ENCODE data around the gene SERPINC1.

SERPINC1 gene

DNA sequence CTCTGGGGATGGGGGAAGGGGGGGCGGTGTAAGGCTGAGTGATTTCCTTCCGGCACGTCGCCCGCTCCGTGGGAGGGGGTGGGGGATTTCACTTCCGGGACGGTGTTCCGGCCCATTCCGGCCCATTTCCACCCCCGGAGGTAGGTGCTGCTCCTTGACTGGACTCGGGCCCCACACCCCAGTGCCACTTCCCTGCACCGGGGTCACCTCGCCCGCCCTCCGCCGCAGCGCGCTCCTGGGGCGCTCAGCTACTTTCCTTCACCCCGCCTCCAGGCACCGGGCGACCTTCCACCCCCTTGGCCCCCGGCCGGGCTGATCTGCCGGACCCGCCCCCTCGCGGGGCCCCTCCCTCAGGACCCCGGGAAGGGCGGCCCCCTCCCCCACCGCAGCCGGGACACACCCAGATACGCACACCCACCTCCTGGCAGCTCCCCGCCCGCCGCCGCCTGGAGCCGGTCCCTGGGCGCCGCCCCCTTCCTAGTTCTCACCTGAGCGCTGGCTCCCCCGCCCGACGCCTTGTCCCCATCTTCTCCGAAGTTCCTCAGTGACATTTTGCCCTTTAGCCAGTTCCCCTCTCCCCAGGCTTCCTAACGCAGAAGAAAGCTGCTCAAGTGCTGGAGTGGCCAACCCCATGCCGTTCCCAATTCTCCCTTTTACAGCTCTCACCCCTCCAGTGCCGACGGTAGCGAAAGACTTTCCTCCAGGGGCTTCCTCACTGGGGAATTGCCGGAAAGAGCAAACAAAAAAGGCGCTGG, 48.7 kb downstream of the SERPINC1 start, which contains the start of gene ZBTB37:
ZBTB37 (plus strand) TSS at position 115 of the 755 bp plus-strand sequence. CDS start 1,846 bp downstream, outside the sequence.
- TF ChIP-seq, protein P1, sequence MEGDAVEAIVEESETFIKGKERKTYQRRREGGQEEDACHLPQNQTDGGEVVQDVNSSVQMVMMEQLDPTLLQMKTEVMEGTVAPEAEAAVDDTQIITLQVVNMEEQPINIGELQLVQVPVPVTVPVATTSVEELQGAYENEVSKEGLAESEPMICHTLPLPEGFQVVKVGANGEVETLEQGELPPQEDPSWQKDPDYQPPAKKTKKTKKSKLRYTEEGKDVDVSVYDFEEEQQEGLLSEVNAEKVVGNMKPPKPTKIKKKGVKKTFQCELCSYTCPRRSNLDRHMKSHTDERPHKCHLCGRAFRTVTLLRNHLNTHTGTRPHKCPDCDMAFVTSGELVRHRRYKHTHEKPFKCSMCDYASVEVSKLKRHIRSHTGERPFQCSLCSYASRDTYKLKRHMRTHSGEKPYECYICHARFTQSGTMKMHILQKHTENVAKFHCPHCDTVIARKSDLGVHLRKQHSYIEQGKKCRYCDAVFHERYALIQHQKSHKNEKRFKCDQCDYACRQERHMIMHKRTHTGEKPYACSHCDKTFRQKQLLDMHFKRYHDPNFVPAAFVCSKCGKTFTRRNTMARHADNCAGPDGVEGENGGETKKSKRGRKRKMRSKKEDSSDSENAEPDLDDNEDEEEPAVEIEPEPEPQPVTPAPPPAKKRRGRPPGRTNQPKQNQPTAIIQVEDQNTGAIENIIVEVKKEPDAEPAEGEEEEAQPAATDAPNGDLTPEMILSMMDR (IDR thresholded peaks at IDR 0.05; ENCODE audit: low read length, missing control alignments): no peak
- peak within 1 kb of the TSS; percentile 96 for H3K4me3 ChIP-seq (replicated peaks; ENCODE audit: low read depth, low read length)
- DNase-seq (ENCODE audit: low read depth): peak; percentile 36

DNA sequence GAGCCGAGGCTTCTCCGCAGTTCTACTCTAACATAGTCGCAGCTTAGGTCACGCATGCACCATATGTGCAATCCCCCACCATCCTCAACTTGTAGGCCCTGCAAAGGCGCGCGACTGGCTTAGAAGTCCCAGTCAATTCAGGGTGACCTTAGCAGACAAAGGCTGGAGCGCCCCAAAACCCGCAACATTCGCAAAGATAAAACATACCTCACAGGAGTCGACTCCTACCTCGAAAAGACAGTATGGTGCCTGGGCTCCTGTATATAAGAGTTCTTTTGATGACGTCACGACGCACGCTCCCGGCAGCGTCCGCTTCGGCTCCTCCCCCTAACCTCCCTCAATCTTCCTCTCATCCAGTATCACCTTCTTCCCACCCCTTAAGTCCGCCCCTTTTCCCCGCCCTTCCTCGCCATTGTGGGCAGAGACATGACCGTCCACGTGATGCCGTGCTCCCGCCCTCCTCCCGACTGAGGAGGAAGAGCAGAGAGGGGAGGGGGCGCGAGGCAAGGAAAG, 49.3 kb downstream of the SERPINC1 start, which contains the start of gene GAS5:
GAS5 (minus strand) TSS at position 237 of the 513 bp plus-strand sequence.
- H3K4me3 ChIP-seq (replicated peaks; ENCODE audit: low read depth, low read length): peak within 1 kb of the TSS; percentile 96
- DNase-seq (ENCODE audit: low read depth): peak; percentile 100
- TF ChIP-seq, protein P1 (IDR thresholded peaks at IDR 0.05; ENCODE audit: low read length, missing control alignments): no peak

DNA sequence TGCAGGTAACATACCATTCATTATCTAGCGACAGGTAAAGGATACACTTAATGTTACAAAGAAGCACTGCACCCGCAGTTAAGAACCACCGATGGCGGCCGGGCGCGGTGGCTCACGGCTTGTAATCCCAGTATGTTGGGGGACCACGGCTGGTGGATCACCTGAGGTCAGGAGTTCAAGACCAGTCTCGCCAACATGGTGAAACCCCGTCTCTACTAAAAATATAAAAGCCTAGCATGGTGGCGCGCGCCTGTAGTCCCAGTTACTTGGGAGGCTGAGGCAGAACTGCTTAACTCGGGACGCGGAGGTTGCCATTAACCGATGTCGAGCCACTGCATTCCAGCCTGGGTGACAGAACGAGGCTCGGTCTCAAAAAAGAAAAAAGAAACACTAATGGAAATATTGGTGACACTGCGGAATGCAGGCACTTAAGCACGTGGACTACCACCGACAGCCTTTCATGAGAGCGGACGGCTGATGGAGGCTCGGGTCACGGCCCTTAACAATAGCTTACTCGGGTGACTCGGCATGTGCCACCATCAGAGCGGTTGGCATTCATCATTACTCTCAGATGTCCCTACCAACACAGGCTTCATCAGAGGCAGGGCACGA, 49.9 kb downstream of the SERPINC1 start:
- peak overlapping the region; percentile 96 for H3K4me3 ChIP-seq (replicated peaks; ENCODE audit: low read depth, low read length)
- TF ChIP-seq, protein P1 (IDR thresholded peaks at IDR 0.05; ENCODE audit: low read length, missing control alignments): no peak
- no peak for DNase-seq (ENCODE audit: low read depth)

DNA sequence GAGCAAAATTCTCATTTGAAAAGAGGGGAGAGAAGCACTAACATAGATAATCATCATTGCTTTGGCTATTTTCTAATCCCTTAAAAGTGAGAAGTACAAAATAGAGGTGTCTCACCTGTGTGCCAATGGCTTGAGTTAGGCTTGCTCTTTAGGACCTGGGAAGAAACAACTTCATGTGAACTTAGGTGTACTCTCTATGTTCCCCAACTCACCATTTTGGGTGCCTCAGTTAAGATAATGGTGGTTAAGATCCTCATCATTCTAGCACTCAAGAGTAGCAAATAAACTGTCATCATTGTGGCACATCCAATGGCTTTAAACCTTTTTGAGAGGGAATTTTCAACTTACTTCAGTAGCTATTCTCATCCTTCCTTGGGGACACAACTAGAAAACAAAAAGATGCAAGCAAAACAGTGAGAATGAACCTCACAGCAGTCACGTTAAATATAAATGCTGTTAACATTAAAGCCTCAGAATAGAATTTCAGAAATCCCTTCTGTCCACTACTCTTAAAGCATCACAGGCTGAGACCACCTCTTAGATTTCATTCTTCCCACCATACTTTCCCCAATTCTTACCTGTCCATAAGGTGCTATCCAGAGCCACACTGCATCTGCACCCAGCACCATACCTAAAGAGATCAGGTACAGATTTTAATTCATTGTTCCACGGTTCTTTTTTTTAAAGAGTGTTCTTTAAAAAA, 50.6 kb downstream of the SERPINC1 start:
- TF ChIP-seq, protein P1 (IDR thresholded peaks at IDR 0.05; ENCODE audit: low read length, missing control alignments): no peak

DNA sequence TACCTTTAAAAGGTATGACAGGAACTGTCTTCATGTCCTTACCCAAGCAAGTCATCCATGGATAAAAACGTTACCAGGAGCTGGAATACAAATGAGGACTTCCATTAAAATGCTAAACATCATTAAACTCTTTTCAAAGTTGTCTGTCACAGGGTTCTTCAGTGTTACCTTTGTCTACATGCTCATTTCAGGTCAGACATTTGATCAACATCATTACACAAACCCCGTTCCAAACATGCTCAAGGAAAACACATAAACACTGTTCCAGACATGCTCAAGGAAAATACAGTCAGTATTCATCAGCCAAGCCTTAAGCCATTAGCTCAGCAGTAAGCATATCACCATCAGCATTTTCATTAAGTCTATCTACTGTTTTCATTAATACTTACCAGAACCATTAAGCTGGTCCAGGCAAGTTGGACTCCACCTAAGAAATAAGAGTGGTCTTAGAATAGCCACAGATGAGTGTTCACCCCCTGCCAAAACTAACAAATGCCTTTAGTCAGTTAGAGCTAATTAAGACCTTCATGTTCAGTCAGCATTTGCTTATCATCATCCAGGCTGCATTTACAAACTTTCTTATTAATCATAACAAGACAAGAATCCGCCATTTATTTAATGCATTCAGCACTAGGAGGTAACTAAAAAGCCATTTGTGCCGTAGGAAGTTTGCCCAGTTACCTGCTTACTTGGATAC, 51.5 kb downstream of the SERPINC1 start:
- DNase-seq (ENCODE audit: low read depth): no peak
- TF ChIP-seq, protein P1 (IDR thresholded peaks at IDR 0.05; ENCODE audit: low read length, missing control alignments): no peak

More for the DNA sequence above, 50.6 kb downstream of the SERPINC1 start:
- peak overlapping the region; percentile 96 for H3K4me3 ChIP-seq (replicated peaks; ENCODE audit: low read depth, low read length)
- DNase-seq (ENCODE audit: low read depth): no peak

DNA sequence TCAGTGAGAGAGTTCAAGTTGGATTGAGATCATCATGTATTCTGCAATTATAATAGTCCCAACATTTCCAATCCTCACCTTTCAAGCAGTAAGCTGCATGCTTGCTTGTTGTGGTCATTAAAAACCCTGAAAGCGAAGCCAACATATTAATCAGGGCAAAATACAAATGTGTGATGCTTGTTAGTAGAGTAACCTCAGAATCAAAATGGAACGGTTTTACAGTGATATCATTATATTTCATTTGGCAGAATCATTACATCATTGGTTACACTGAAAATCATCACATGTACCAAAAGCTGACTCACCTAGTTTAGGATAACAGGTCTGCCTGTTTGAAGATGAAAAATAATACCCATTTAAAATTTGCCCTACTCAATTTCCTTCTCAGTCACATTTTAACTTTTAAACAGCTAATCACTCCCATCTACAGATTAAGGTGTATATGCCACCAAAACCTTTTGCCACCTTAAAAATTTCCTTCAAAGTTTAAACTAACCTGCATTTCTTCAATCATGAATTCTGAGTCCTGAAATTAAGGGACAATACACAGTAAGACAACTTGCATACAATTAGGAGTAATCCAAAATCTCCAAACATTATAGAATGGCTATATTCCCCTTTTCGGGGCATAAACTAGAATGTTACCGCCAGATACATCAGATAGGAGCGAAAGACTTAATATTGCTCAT, 52.8 kb downstream of the SERPINC1 start:
- TF ChIP-seq, protein P1 (IDR thresholded peaks at IDR 0.05; ENCODE audit: low read length, missing control alignments): no peak
- H3K4me3 ChIP-seq (replicated peaks; ENCODE audit: low read depth, low read length): peak overlapping the region; percentile 96
- no peak for DNase-seq (ENCODE audit: low read depth)

More for the DNA sequence above, 51.5 kb downstream of the SERPINC1 start:
- H3K4me3 ChIP-seq (replicated peaks; ENCODE audit: low read depth, low read length): peak overlapping the region; percentile 96

Measured in fibroblast of pulmonary artery (primary cell).